H4 (cell line): ENCODE results near the gene IFNGR2. TPM values are rescaled to one million over a fixed set of nuclear protein-coding genes. Genes with fewer than 3 reads are reported as not detected.
A peak's percentile ranks its signal among the peaks of the same experiment; 100 is the strongest.
"Not testable (repeated sequence)": the region's sequence is repeated elsewhere in the genome, so short reads cannot be mapped to it uniquely, and the experiment has no call there.

Experiments used
- DNase-seq: peaks from one replicate; pipeline ENCODE4 v3.0.0-alpha.2; 2015; ENCODE audit warnings: low spot score
- total RNA-seq: library from RNA; depleted of rRNA; stranded (reverse); fragments of >200 nt; shearing (Covaris generic); gene quantifications from 2 replicates; pipeline ENCODE4 v1.2.3, GENCODE V29; 2014

IFNGR2 gene
- total RNA-seq, 1 experiment from 2014 or later: 103 TPM

GRCh38 chr21:33437140-33437539, 33.9 kb downstream of the IFNGR2 start:
- DNase-seq: no peak

GRCh38 chr21:33441489-33442477, 38.6 kb downstream of the IFNGR2 start:
- DNase-seq: peak; percentile 97

GRCh38 chr21:33443194-33443593, 40.0 kb downstream of the IFNGR2 start:
- DNase-seq: no peak

- DNase-seq: no peak
These were observed 41.3 kb downstream of the IFNGR2 start for GRCh38 chr21:33444499-33444898.

- DNase-seq: not testable (repeated sequence)
These were observed 43.4 kb downstream of the IFNGR2 start for GRCh38 chr21:33446620-33447019.

- no peak for DNase-seq
These were observed 46.4 kb downstream of the IFNGR2 start for GRCh38 chr21:33449616-33450015.

GRCh38 chr21:33451634-33452071, 48.4 kb downstream of the IFNGR2 start:
- no peak for DNase-seq

- DNase-seq: no peak
These were observed 49.1 kb downstream of the IFNGR2 start for GRCh38 chr21:33452362-33452761.

- no peak for DNase-seq
These were observed 52.7 kb downstream of the IFNGR2 start for GRCh38 chr21:33455686-33456446.

- no peak for DNase-seq
These were observed 55.6 kb downstream of the IFNGR2 start for GRCh38 chr21:33458861-33459260.

- DNase-seq: no peak
These were observed 58.5 kb downstream of the IFNGR2 start for GRCh38 chr21:33461538-33462250.

GRCh38 chr21:33469183-33469582, 66.0 kb downstream of the IFNGR2 start:
- DNase-seq: not testable (repeated sequence)

GRCh38 chr21:33470701-33471100, 67.5 kb downstream of the IFNGR2 start:
- no peak for DNase-seq

GRCh38 chr21:33473344-33473743, 70.1 kb downstream of the IFNGR2 start:
- no peak for DNase-seq

GRCh38 chr21:33477066-33477465, 73.9 kb downstream of the IFNGR2 start:
- DNase-seq: no peak

GRCh38 chr21:33478182-33478581, 75.0 kb downstream of the IFNGR2 start:
- DNase-seq: no peak

- DNase-seq: no peak
These were observed 75.9 kb downstream of the IFNGR2 start for GRCh38 chr21:33478935-33479678.

GRCh38 chr21:33479679-33480480, 76.7 kb downstream of the IFNGR2 start, which contains the start of gene TMEM50B:
Gene TMEM50B (minus strand): TSS chr21:33479974. CDS start chr21:33468885, 11,089 bp downstream.
- peak; percentile 90 for DNase-seq

GRCh38 chr21:33480481-33481103, 77.4 kb downstream of the IFNGR2 start:
- DNase-seq: no peak
